Measurements from ENCODE around the gene ACVRL1.
A peak's percentile ranks its signal among the peaks of the same experiment; 100 is the strongest.

ACVRL1 gene

GRCh38 chr12:51942501-51943000, 35.2 kb downstream of the ACVRL1 start:
- DNase-seq (ENCODE audit: low spot score) = no peak

- DNase-seq (ENCODE audit: low spot score) = no peak
Observed at GRCh38 chr12:51943346-51943745, 36.0 kb downstream of the ACVRL1 start.

GRCh38 chr12:51944608-51945233, 37.4 kb downstream of the ACVRL1 start:
- DNase-seq (ENCODE audit: low spot score) = no peak

- no peak for DNase-seq (ENCODE audit: low spot score)
Observed at GRCh38 chr12:51947246-51947996, 40.1 kb downstream of the ACVRL1 start.

- no peak for DNase-seq (ENCODE audit: low spot score)
Observed at GRCh38 chr12:51948066-51948465, 40.8 kb downstream of the ACVRL1 start.

- no peak for DNase-seq (ENCODE audit: low spot score)
Observed at GRCh38 chr12:51949342-51950030, 42.2 kb downstream of the ACVRL1 start.

- no peak for DNase-seq (ENCODE audit: low spot score)
Observed at GRCh38 chr12:51950682-51951198, 43.4 kb downstream of the ACVRL1 start.

- DNase-seq (ENCODE audit: low spot score) = peak; percentile 81
Observed at GRCh38 chr12:51951199-51951842, 44.0 kb downstream of the ACVRL1 start, which contains the start of gene ACVR1B. ACVR1B (plus strand) TSS chr12:51951699; CDS start chr12:51951744, 45 bp downstream.

- DNase-seq (ENCODE audit: low spot score) = no peak
Observed at GRCh38 chr12:51951843-51952722, 44.8 kb downstream of the ACVRL1 start.

- DNase-seq (ENCODE audit: low spot score) = no peak
Observed at GRCh38 chr12:51953089-51953488, 45.8 kb downstream of the ACVRL1 start.

GRCh38 chr12:51953864-51954263, 46.6 kb downstream of the ACVRL1 start:
- DNase-seq (ENCODE audit: low spot score) = no peak

GRCh38 chr12:51954561-51955361, 47.5 kb downstream of the ACVRL1 start:
- DNase-seq (ENCODE audit: low spot score) = no peak

- no peak for DNase-seq (ENCODE audit: low spot score)
Observed at GRCh38 chr12:51955702-51956101, 48.4 kb downstream of the ACVRL1 start.

- DNase-seq (ENCODE audit: low spot score) = no peak
Observed at GRCh38 chr12:51958542-51958941, 51.2 kb downstream of the ACVRL1 start.

GRCh38 chr12:51959211-51959610, 51.9 kb downstream of the ACVRL1 start:
- DNase-seq (ENCODE audit: low spot score) = no peak

GRCh38 chr12:51959921-51960320, 52.6 kb downstream of the ACVRL1 start:
- no peak for DNase-seq (ENCODE audit: low spot score)

GRCh38 chr12:51960488-51960887, 53.2 kb downstream of the ACVRL1 start:
- no peak for DNase-seq (ENCODE audit: low spot score)

GRCh38 chr12:51960890-51961289, 53.6 kb downstream of the ACVRL1 start:
- no peak for DNase-seq (ENCODE audit: low spot score)

GRCh38 chr12:51961834-51962233, 54.5 kb downstream of the ACVRL1 start:
- no peak for DNase-seq (ENCODE audit: low spot score)

GRCh38 chr12:51962737-51963136, 55.4 kb downstream of the ACVRL1 start:
- no peak for DNase-seq (ENCODE audit: low spot score)

Measured in hepatic stellate cell (primary cell).